Endodermal cell (in vitro differentiated cells): Measurements from ENCODE around the gene TBCB. TPM values are rescaled to one million over a fixed set of nuclear protein-coding genes. Genes with fewer than 3 reads are reported as not detected.

Experiments used
- DNase-seq: peaks from one replicate; pipeline ENCODE4 v3.0.0-alpha.2; 2017
- H3K27ac ChIP-seq: 2 replicates; pipeline ENCODE4 v1.5.1; 2013; ENCODE audit warnings: mild to moderate bottlenecking, low read depth, low read length, moderate library complexity
- H3K27me3 ChIP-seq: 2 replicates; pipeline ENCODE4 v1.6.1; 2013; ENCODE audit warnings: mild to moderate bottlenecking, low read length, moderate library complexity; ENCODE audit not compliant: insufficient read depth, control insufficient read depth, poor library complexity, severe bottlenecking
- H3K36me3 ChIP-seq: 2 replicates; pipeline ENCODE4 v1.7.0; 2013; ENCODE audit warnings: mild to moderate bottlenecking, low read length, moderate library complexity; ENCODE audit not compliant: control insufficient read depth, insufficient read depth
- H3K4me1 ChIP-seq: one replicate; pipeline ENCODE4 v1.7.0; 2013; ENCODE audit warnings: low read length; ENCODE audit not compliant: control insufficient read depth, insufficient read depth
- H3K4me3 ChIP-seq: 2 replicates; pipeline ENCODE4 v1.5.1; 2013; ENCODE audit warnings: mild to moderate bottlenecking, low read length, moderate library complexity
- H3K9ac ChIP-seq: 2 replicates; pipeline ENCODE4 v1.6.1; 2013; ENCODE audit warnings: mild to moderate bottlenecking, low read length, moderate library complexity; ENCODE audit not compliant: poor library complexity, severe bottlenecking; ENCODE audit errors: extremely low read depth
- H3K9me3 ChIP-seq: 2 replicates; pipeline ENCODE4 v1.6.1; 2013; ENCODE audit warnings: mild to moderate bottlenecking, low read length, moderate library complexity; ENCODE audit not compliant: control insufficient read depth
- H3K27ac Mint-ChIP-seq: 2 replicates; pipeline ENCODE4 v1.8.0; 2020; ENCODE audit warnings: mixed read lengths
- H3K27me3 Mint-ChIP-seq: 2 replicates; pipeline ENCODE4 v1.8.0; 2021; ENCODE audit warnings: mild to moderate bottlenecking, mixed read lengths; ENCODE audit not compliant: insufficient read depth
- H3K36me3 Mint-ChIP-seq: 2 replicates; pipeline ENCODE4 v1.8.0; 2020; ENCODE audit warnings: low read depth, mixed read lengths
- H3K4me1 Mint-ChIP-seq: 2 replicates; pipeline ENCODE4 v1.8.0; 2020; ENCODE audit warnings: mixed read lengths
- H3K4me3 Mint-ChIP-seq: 2 replicates; pipeline ENCODE4 v1.8.0; 2020; ENCODE audit warnings: mild to moderate bottlenecking, moderate library complexity, mixed read lengths
- H3K9me3 Mint-ChIP-seq: 2 replicates; pipeline ENCODE4 v1.8.0; 2020; ENCODE audit warnings: mild to moderate bottlenecking, mixed read lengths
- CTCF ChIP-seq: fragments of 200-600 bp; sonication (generic); conservative IDR thresholded peaks from 2 replicates; pipeline ENCODE4 v1.5.0; 2021; ENCODE audit warnings: antibody characterized with exemption, mild to moderate bottlenecking
- WGBS, 2 experiments: methylation state at CpG; one replicate each; pipeline versions ENCODE4 v1.1.5 to v1.1.7; 2013; ENCODE audit warnings: missing lambda C conversion rate in 2 of 2, mixed read lengths in 1 of 2; ENCODE audit not compliant: insufficient coverage in 1 of 2, insufficient read length in 1 of 2; 5-methylcytosine and 5-hydroxymethylcytosine counted together
- total RNA-seq, 2 donors: library from RNA; stranded (reverse); fragmentation: NEBNext Ultra II Directional in 1 of 2; extraction: Animal tissue kit (Norgen Biotek cat#: 25700) in 1 of 2; gene quantifications; 2 replicates in 1 of 2; 3 replicates in 1 of 2; pipeline ENCODE4 v1.2.1, GENCODE V29; 2021

Gene TBCB
- total RNA-seq, 2 donors from 2014 or later, result 189 to 194 TPM

GRCh38 chr19:36084231-36085009, 30.8 kb upstream of the TBCB start:
- Histone ChIP-seq H3K4me1 (no peaks in the 10 kb centered on the region), H3K27me3 (no peaks in the 10 kb centered on the region), H3K27ac (no peak overlapping the region), H3K9ac (no peak overlapping the region), H3K4me3 (no peak overlapping the region), H3K9me3 (no peaks in the 10 kb centered on the region), H3K36me3 (peaks cover 67% of the 10 kb centered on the region)
- TF ChIP-seq CTCF, result no peak
- no peaks in the 10 kb centered on the region for H3K9me3 Mint-ChIP-seq
- peaks cover 69% of the 10 kb centered on the region for H3K36me3 Mint-ChIP-seq
- H3K4me1 Mint-ChIP-seq, result no peaks in the 10 kb centered on the region
- no peak overlapping the region for H3K4me3 Mint-ChIP-seq
- no peak for DNase-seq
- H3K27me3 Mint-ChIP-seq, result no peaks in the 10 kb centered on the region
- H3K27ac Mint-ChIP-seq, result no peak overlapping the region
- 95 to 100% methylated on average over 7 to 12 of the region's 12 CpGs for WGBS, 2 experiments

GRCh38 chr19:36086326-36086725, 28.9 kb upstream of the TBCB start:
- H3K36me3 ChIP-seq, result peaks cover 63% of the 10 kb centered on the region
- H3K4me1 ChIP-seq, result no peaks in the 10 kb centered on the region
- no peak overlapping the region for H3K4me3 ChIP-seq
- no peak for DNase-seq
- no peaks in the 10 kb centered on the region for H3K27me3 ChIP-seq
- Mint-ChIP-seq H3K36me3 (peaks cover 69% of the 10 kb centered on the region), H3K27me3 (no peaks in the 10 kb centered on the region), H3K9me3 (no peaks in the 10 kb centered on the region), H3K4me3 (no peak overlapping the region), H3K4me1 (no peaks in the 10 kb centered on the region), H3K27ac (no peak overlapping the region)
- WGBS, 2 experiments, result 96 to 100% methylated on average over 8 to 9 of the region's 9 CpGs
- no peak overlapping the region for H3K27ac ChIP-seq
- no peak for TF ChIP-seq CTCF
- H3K9me3 ChIP-seq, result no peaks in the 10 kb centered on the region
- H3K9ac ChIP-seq, result no peak overlapping the region

- no peak overlapping the region for H3K4me3 ChIP-seq
- H3K36me3 Mint-ChIP-seq, result peaks cover 59% of the 10 kb centered on the region
- TF ChIP-seq CTCF, result no peak
- H3K36me3 ChIP-seq, result peaks cover 55% of the 10 kb centered on the region
- no peak overlapping the region for H3K27ac ChIP-seq
- no peaks in the 10 kb centered on the region for H3K9me3 ChIP-seq
- no peaks in the 10 kb centered on the region for H3K4me1 ChIP-seq
- H3K9me3 Mint-ChIP-seq, result no peaks in the 10 kb centered on the region
- H3K9ac ChIP-seq, result no peak overlapping the region
- H3K27me3 ChIP-seq, result no peaks in the 10 kb centered on the region
- WGBS, 2 experiments, result 96 to 98% methylated on average over 3 to 5 of the region's 5 CpGs
- H3K27me3 Mint-ChIP-seq, result no peaks in the 10 kb centered on the region
- no peak overlapping the region for H3K4me3 Mint-ChIP-seq
- no peak overlapping the region for H3K27ac Mint-ChIP-seq
- no peak for DNase-seq
- H3K4me1 Mint-ChIP-seq, result no peaks in the 10 kb centered on the region
Observed at GRCh38 chr19:36089847-36090246, 25.4 kb upstream of the TBCB start.
